GM21528 (cell line): ENCODE data around the gene FAM131C.
"Not testable (repeated sequence)": the region's sequence is repeated elsewhere in the genome, so short reads cannot be mapped to it uniquely, and the experiment has no call there.

ENCODE experiments used
- ATAC-seq: cut with Tn5 transposase; IDR thresholded peaks from one replicate; pipeline ENCODE4 v1.9.1; 2021; ENCODE audit warnings: mild to moderate bottlenecking, moderate library complexity; ENCODE audit not compliant: unreplicated experiment, low FRiP score

The FAM131C gene

DNA sequence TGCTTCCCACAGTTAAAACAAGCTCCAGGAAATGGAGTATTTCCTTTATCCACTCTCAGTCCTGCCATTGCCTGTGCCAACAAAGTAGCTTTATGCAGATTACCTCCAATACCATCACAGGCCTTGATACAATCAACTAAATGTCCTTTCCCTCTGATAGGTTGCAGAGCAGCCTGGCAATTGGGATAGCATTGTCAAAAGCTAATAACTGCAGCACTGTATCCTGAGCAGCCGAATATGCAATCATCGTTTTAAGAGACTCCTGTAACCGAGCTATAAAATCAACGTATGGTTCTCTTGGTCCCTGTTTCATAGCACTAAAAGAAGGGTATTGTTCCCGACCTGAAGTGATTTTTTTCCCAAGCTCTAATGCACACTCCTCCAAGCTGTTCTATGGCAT is 33.6 kb upstream of the FAM131C start:
- ATAC-seq, result not testable (repeated sequence)

DNA sequence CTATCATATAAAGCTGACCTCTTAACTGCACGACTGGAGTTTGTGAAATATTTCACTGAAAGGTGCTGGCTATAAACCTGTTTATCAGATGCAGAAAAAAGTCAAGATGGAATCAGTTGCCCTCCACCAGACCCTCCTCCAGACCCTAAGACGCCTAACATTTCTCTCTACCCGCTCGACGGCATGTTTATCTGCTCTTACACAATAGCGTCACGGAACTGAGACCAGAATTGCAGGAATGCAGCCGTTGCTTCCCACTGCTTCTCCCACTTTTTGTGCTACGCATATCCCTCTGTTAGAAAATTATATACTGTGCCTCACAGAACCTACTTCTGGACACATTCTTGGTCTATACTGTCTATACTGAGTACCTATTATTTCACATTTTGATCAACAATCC is 28.2 kb upstream of the FAM131C start:
- ATAC-seq, result no peak

- no peak for ATAC-seq
Measured at GRCh38 chr1:16099412-16099811, 26.0 kb upstream of the FAM131C start.

- no peak for ATAC-seq
Measured at GRCh38 chr1:16095447-16095846, 22.0 kb upstream of the FAM131C start.

DNA sequence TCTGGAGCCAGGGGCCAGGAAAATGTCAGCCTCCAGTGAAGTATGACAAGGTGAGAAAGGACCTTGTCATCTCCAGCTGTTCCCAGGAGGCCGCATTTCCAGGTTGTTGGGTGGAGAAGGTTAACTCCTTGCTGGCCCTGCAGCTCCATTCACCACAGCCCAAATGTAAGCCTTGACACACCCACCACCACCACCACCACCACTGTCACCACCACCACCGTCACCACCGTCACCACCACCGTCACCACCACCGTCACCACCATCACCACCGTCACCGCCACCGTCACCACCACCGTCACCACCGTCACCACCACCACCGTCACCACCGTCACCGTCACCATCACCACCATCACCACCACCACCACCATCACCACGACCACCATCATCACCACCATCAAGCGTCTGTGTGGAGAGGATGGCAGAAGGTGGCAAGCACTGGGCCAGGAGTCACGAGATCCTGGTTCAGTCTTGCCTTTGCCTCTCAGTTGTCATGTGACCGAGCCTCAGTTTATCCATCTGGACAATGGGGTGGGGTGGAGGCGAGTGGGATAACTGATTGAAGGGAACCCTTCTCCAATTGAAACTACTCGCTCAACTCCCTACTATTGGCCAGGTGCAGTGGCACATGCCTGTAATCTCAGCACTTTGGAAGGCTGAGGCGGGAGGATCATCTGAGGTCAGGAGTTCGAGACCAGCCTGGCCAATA is 21.2 kb upstream of the FAM131C start:
- ATAC-seq, result no peak

GRCh38 chr1:16093611-16094010 is 20.2 kb upstream of the FAM131C start:
- no peak for ATAC-seq

DNA sequence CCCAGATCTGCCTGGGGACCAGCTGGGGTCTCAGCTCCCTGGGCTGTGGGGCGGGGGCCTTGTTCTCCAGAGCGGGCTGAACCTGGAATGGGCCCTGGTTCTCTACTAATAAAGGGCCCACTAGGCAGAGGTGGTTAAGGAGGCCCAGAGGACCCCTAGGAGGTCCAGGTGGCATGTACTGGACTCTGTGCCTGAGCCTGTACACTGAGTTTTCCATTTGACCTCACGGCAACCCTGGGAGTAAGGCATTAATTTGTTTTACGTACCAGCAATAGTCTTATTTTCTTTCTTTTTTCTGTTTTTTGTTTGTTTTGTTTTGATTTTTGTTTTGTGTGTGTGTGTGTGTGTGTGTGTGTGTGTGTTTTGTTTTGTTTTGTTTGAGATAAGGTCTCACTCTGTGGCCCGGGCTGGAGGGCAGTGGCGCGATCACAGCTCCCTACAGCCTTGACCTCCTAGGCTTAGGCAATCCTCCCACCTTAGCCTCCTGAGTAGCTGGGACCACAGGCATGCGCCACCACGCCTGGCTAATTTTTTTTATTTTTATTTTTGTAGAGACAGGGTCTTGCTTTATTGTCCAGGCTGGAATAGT is 19.6 kb upstream of the FAM131C start:
- no peak for ATAC-seq

DNA sequence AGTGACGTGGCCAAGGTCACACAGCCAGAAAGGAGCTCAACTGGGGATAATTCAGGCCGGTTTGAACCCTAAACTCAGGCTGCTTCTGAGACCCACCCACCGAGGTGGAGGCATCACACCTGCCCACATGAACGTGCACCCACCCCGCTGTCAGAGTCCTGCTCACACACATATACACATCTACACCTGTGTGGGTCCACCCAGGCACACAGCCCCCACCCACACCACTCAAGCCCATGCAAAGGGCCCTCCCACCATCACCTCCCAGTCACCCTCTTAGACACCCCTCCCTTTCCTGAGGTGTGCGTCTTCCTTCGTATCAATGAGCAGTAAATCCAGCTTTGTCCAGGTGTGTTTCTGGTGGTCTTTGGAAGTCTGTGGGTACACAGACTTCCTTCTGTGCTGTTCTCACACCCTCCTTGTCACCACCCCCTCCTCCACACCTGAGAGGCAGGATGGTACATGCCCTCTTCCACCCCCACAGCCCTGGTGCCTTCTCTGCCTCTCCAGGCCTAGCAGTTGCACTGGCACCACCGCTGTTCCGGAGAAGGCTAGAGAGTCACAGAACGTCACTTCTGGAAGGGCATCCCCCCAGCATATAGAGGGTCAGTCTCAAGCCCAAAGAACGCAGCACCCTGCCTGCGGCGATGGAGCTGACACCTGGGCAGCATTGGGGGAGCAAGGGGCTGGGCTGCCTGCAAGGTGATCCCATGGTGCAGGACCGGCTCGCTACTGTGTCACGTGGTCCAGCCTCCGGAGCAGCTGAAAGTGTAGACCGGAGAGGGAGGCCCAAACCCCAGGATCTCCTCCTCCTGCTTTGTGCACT is 18.9 kb upstream of the FAM131C start:
- ATAC-seq, result no peak

- ATAC-seq, result no peak
Measured at GRCh38 chr1:16091296-16091695, 17.8 kb upstream of the FAM131C start.

GRCh38 chr1:16090076-16090826 is 16.8 kb upstream of the FAM131C start:
- no peak for ATAC-seq

DNA sequence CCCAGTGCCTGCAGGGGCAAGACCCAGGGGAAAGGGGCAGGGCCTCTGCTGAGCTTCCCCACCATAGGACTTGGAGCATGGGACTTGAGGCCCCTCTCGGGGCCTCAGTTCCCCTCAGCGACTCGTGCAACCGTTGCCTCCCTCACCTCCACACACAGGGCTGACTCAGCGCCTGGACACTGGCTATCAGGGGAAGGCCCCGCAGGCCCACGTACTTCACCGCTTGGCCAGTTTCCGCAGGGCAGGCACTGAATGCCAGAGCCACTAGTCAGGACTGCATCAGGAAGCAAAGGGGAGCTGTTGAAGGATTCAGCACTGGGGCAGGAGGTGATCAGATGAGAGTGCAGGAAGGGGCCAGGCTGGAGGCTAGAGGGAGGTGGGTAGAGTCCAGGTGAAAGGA is 15.5 kb upstream of the FAM131C start:
- ATAC-seq, result no peak

DNA sequence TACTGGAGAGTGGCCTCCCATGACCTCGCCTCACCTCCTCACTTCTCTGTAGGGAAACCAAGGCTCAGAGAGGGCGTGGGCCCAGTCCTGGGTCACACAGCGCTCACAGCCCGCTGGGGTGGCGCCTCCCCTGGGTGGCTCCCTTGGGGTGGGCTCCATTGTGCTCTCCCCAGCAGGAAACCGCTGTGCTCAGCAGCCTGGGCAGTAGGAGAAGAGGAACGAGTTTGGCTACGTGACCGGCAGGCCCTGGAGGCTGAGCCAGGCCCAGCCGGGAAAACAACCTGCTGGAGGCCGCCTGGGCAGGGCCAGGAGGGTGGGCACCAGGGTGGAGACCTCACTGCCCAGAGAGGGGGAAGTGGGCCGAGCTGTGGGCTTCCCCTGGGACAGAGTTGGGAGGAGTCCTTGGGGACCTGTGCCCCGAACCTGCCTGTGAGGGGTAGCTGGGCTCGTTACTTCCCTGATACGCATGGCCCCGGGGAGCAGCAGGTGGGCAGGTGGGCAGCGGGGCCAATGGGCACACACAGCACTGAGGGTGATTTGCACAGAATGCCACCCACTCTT is 15.0 kb upstream of the FAM131C start:
- no peak for ATAC-seq

DNA sequence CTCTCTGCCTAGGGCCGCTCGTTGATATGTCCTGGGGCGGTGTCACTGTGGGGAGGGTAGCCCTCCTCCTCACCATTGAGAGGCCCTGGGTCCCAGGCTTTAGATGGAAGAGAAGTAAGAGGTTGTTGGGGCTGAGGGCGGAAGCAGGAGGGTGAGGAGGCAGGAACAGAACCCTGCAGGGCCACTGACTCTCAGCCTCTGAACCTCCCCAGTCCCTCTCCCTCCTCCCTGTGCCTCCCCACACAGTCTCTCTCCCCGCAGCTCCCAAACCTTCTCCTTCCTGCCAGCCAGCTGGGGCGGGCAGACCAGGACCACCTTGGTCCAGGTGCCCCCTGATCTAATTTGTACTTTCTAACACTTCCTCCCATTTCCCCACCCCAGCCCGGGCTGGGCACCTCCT is 14.3 kb upstream of the FAM131C start:
- ATAC-seq, result no peak

DNA sequence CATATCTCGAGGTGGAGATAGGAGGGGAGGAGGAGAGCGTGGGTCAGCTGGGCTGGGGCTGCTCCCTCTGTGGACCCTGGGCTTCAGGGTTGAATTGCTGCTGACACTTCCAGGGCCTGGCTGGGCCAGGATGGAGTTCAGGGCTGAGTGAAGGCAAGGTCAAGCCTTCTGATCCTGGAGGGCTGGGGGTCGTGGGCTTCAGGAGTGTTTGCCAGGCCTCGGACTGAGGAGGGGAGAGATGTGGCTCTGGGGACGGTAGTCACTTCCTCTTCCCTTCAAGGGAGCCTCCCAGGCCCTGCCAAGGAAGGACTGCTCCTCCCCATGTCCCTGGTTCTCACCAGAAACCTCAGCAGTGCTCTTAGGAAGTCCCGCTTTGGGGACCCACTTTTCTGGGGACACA is 12.1 kb upstream of the FAM131C start:
- ATAC-seq, result no peak

DNA sequence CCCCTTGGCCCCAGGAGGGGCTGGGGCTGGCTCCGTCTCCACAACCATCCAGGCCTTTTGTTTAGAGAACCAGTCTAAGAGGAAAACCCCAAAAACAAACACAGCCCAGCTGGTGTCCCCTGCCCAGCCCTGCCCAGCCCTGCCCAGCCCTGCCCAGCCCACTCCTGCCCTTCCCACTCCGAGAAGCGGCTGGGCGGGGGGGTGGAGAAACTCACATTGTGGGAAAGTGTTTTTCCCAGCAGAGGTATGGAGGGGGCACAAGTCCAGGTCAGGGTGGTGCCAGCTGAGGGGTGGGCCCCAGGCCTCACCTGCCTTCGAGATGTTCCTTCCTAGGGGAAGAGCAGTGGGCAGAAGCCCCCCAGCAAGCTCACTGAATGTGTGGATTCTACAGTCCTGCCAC is 10.0 kb upstream of the FAM131C start:
- ATAC-seq, result no peak

GRCh38 chr1:16082283-16083038 is 9.0 kb upstream of the FAM131C start:
- no peak for ATAC-seq

- ATAC-seq, result no peak
Measured at GRCh38 chr1:16081636-16082035, 8.2 kb upstream of the FAM131C start.

DNA sequence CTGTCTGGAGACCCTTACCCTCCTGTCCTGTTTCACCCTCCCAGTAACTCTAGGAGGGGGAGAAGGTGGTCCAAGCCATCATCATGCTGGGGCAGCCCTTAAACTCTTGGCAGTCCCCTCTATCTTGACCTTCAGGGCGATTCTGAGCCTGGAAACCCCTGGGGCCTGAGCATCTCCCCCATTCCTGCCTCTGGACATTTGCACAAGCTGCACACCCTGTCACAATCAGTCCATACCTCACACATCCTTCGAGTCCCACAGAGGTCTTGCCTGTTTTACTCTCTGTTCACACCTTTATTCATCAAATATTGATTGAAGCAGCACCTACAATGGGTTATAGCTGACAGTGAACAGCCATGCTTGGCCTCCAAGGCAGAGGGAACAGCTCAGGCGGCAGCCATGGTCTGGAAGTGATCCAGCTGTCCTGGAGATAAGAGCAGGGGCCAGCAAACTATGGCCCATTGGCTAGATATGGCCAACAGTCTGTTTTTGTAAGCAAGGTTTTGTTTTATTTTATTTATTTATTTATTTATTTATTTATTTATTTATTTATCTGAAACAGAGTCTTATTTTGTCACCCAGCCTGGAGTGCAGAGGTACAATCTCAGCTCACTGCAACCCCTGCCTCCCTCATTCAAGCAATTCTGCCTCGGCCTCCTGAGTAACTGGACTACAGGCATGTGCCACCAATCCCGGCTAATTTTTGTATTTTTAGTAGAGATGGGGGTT is 7.1 kb upstream of the FAM131C start:
- ATAC-seq, result no peak

- peak; percentile 54 for ATAC-seq
Measured at GRCh38 chr1:16078925-16079656, 5.6 kb upstream of the FAM131C start.
